ENCODE results near the gene CFAP43.

DNA sequence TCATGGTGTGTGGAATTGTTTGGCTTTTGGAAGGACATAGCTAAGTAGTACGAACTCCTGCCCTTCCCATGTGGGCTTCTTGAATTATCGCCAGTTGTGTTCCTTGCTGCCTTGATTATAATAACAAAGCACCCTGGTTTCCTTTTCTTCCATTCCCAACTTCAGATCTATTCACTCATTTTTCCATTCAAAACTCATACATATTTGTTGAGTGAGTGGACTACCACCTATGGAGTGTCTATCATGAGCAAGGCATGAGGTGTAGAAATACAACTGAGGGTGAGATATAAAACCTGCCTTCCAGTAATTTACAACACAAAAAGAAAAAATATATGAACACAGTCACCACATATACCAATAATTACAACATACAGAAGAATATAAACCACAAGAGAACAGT lies 141.6 kb downstream of the CFAP43 start:
- no peak for TF ChIP-seq POLR2AphosphoS5 (IDR thresholded peaks at IDR 0.05)
- TF ChIP-seq EP300 (IDR thresholded peaks at IDR 0.05): no peak
- TF ChIP-seq, protein P1, sequence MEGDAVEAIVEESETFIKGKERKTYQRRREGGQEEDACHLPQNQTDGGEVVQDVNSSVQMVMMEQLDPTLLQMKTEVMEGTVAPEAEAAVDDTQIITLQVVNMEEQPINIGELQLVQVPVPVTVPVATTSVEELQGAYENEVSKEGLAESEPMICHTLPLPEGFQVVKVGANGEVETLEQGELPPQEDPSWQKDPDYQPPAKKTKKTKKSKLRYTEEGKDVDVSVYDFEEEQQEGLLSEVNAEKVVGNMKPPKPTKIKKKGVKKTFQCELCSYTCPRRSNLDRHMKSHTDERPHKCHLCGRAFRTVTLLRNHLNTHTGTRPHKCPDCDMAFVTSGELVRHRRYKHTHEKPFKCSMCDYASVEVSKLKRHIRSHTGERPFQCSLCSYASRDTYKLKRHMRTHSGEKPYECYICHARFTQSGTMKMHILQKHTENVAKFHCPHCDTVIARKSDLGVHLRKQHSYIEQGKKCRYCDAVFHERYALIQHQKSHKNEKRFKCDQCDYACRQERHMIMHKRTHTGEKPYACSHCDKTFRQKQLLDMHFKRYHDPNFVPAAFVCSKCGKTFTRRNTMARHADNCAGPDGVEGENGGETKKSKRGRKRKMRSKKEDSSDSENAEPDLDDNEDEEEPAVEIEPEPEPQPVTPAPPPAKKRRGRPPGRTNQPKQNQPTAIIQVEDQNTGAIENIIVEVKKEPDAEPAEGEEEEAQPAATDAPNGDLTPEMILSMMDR (IDR thresholded peaks at IDR 0.05): no peak
- TF ChIP-seq POLR2A (IDR thresholded peaks at IDR 0.05): no peak

All from suprapubic skin (tissue), 4 donors.